ENCODE results near the gene ALG8.
"Not testable (repeated sequence)": the region's sequence is repeated elsewhere in the genome, so short reads cannot be mapped to it uniquely, and the experiment has no call there.

The ALG8 gene

DNA sequence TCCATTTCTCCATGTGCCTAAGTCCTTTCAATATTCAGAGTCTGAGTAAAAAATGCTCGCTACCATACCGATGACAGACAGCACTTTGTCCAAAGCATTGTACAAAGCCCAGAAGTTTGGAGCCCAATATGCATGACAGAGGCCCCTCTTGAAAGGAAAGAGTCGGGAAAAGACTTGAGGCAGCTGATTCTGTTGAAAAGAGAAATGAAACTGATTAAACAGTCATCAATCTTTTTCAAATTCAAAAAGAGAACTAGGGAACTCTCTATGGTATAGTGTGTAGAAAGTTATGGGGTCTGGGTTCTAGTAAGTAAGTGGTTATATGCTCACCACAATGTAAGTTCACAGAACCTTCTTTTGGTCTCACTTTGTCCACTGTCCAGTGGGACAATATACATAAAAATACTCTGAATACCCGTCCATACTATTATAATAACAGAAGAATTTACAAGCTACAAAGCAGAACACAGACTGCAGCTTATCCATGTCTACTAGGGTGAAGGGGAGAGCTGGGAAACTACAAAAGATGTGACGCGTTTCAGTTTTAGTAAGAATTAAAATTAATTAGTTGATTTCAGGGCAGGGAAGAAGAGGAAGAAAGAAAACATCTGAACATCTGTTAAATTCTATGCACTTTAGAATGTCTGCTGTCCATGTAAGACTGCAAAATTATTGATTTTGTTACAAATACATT is 26.7 kb downstream of the ALG8 start:
- Histone ChIP-seq H3K27ac (ENCODE audit: low read length) (no peak overlapping the region), H3K9ac (ENCODE audit: low read length) (no peak overlapping the region), H3K4me1 (ENCODE audit: control insufficient read depth, low read depth, low read length) (no peaks in the 10 kb centered on the region), H3K36me3 (ENCODE audit: control insufficient read depth, low read depth, low read length) (peaks cover 43% of the 10 kb centered on the region), H3K9me3 (ENCODE audit: control insufficient read depth, low read depth, low read length) (no peaks in the 10 kb centered on the region), H3K4me3 (ENCODE audit: low read length) (no peak overlapping the region), H3K27me3 (ENCODE audit: control insufficient read depth, insufficient read depth, low read length) (no peaks in the 10 kb centered on the region)

GRCh38 chr11:78111298-78111697 is 28.1 kb downstream of the ALG8 start:
- Histone ChIP-seq H3K27me3 (ENCODE audit: control insufficient read depth, insufficient read depth, low read length) (no peaks in the 10 kb centered on the region), H3K36me3 (ENCODE audit: control insufficient read depth, low read depth, low read length) (peaks cover 37% of the 10 kb centered on the region), H3K4me1 (ENCODE audit: control insufficient read depth, low read depth, low read length) (no peaks in the 10 kb centered on the region), H3K9ac (ENCODE audit: low read length) (no peak overlapping the region), H3K27ac (ENCODE audit: low read length) (no peak overlapping the region), H3K4me3 (ENCODE audit: low read length) (no peak overlapping the region), H3K9me3 (ENCODE audit: control insufficient read depth, low read depth, low read length) (no peaks in the 10 kb centered on the region)

- no peaks in the 10 kb centered on the region for H3K4me1 ChIP-seq (ENCODE audit: control insufficient read depth, low read depth, low read length)
- no peak overlapping the region for H3K27ac ChIP-seq (ENCODE audit: low read length)
- H3K9ac ChIP-seq (ENCODE audit: low read length): no peak overlapping the region
- no peak overlapping the region for H3K4me3 ChIP-seq (ENCODE audit: low read length)
- no peaks in the 10 kb centered on the region for H3K9me3 ChIP-seq (ENCODE audit: control insufficient read depth, low read depth, low read length)
- H3K27me3 ChIP-seq (ENCODE audit: control insufficient read depth, insufficient read depth, low read length): no peaks in the 10 kb centered on the region
- H3K36me3 ChIP-seq (ENCODE audit: control insufficient read depth, low read depth, low read length): peaks cover 37% of the 10 kb centered on the region
These were observed 28.6 kb downstream of the ALG8 start for GRCh38 chr11:78110830-78111229.

DNA sequence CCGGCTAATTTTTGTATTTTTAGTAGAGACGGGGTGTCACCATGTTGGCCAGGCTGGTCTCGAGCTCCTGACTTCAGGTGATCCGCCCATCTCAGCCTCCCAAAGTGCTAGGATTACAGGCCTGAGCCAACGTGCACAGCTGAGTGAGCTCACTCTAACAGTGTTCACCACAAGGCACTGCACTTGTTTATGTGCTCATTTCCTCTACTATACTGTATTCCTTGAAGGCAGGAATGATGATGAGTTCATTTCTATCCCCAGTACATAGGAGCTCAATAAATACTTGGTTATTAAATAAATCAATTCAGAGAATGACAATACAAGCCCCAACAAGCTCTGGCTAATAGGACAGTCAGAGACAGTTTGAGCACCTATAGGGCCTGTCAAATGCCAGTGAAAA is 29.1 kb downstream of the ALG8 start:
- Histone ChIP-seq H3K4me1 (ENCODE audit: control insufficient read depth, low read depth, low read length) (no peaks in the 10 kb centered on the region), H3K27ac (ENCODE audit: low read length) (no peak overlapping the region), H3K27me3 (ENCODE audit: control insufficient read depth, insufficient read depth, low read length) (no peaks in the 10 kb centered on the region), H3K4me3 (ENCODE audit: low read length) (no peak overlapping the region), H3K36me3 (ENCODE audit: control insufficient read depth, low read depth, low read length) (peaks cover 37% of the 10 kb centered on the region), H3K9me3 (ENCODE audit: control insufficient read depth, low read depth, low read length) (no peaks in the 10 kb centered on the region), H3K9ac (ENCODE audit: low read length) (no peak overlapping the region)

DNA sequence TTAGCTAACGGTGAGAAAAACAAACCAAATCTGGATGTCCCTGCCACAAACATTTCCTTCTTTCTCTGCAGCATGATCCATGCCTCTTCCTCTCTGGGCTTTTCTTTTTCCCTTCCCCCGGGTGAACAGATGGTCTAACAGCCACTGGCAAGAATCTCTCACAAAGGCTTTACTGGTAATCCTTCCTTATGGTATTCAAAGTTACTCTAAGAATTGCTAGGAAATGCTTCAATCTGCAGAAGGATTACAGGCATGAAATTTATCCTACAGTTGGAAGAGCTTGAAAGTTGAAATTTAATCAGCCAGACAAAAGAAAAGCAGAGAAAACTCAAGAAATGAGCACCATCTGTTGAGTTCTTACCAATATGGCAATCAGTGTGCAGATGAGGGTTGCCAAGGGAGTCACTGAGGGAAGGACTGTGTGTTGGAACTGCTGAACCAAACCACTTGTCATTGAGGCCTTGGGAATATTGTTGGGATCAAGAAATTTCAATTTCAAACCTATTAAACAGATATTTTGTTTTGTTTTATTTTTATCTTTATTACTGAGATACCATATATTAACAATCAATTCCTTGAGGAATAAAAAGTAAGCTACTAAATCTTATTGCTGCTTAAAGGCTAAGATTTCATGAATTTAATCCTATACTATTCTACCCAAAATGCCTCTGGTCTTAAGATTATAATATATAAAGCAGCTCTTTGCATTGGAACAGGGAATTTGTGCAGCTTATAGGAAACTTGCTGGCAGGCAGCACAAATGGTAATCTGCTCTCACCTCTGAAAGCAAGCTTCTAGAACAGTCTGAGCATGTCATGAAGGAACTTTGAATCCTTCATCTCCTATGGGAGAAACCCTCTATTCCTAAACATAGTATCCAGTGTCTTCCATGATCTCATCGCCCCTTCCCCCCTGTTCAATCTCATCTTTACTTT is 30.1 kb downstream of the ALG8 start:
- Histone ChIP-seq H3K9me3 (ENCODE audit: control insufficient read depth, low read depth, low read length) (no peaks in the 10 kb centered on the region), H3K4me1 (ENCODE audit: control insufficient read depth, low read depth, low read length) (no peaks in the 10 kb centered on the region), H3K36me3 (ENCODE audit: control insufficient read depth, low read depth, low read length) (peaks cover 41% of the 10 kb centered on the region), H3K27ac (ENCODE audit: low read length) (no peak overlapping the region), H3K4me3 (ENCODE audit: low read length) (no peak overlapping the region), H3K27me3 (ENCODE audit: control insufficient read depth, insufficient read depth, low read length) (no peaks in the 10 kb centered on the region), H3K9ac (ENCODE audit: low read length) (no peak overlapping the region)

GRCh38 chr11:78100676-78101472 is 38.6 kb downstream of the ALG8 start:
- Histone ChIP-seq H3K4me1 (ENCODE audit: control insufficient read depth, low read depth, low read length) (no peaks in the 10 kb centered on the region), H3K9me3 (ENCODE audit: control insufficient read depth, low read depth, low read length) (no peaks in the 10 kb centered on the region), H3K27ac (ENCODE audit: low read length) (no peak overlapping the region), H3K4me3 (ENCODE audit: low read length) (no peak overlapping the region), H3K36me3 (ENCODE audit: control insufficient read depth, low read depth, low read length) (peaks cover 46% of the 10 kb centered on the region), H3K27me3 (ENCODE audit: control insufficient read depth, insufficient read depth, low read length) (no peaks in the 10 kb centered on the region), H3K9ac (ENCODE audit: low read length) (no peak overlapping the region)

GRCh38 chr11:78100261-78100660 is 39.2 kb downstream of the ALG8 start:
- no peak overlapping the region for H3K27ac ChIP-seq (ENCODE audit: low read length)
- no peak overlapping the region for H3K4me3 ChIP-seq (ENCODE audit: low read length)
- H3K27me3 ChIP-seq (ENCODE audit: control insufficient read depth, insufficient read depth, low read length): no peaks in the 10 kb centered on the region
- H3K9me3 ChIP-seq (ENCODE audit: control insufficient read depth, low read depth, low read length): no peaks in the 10 kb centered on the region
- H3K4me1 ChIP-seq (ENCODE audit: control insufficient read depth, low read depth, low read length): no peaks in the 10 kb centered on the region
- H3K9ac ChIP-seq (ENCODE audit: low read length): no peak overlapping the region
- H3K36me3 ChIP-seq (ENCODE audit: control insufficient read depth, low read depth, low read length): peaks cover 46% of the 10 kb centered on the region

- no peak overlapping the region for H3K27ac ChIP-seq (ENCODE audit: low read length)
- H3K4me1 ChIP-seq (ENCODE audit: control insufficient read depth, low read depth, low read length): no peaks in the 10 kb centered on the region
- H3K9me3 ChIP-seq (ENCODE audit: control insufficient read depth, low read depth, low read length): no peaks in the 10 kb centered on the region
- H3K9ac ChIP-seq (ENCODE audit: low read length): no peak overlapping the region
- no peaks in the 10 kb centered on the region for H3K27me3 ChIP-seq (ENCODE audit: control insufficient read depth, insufficient read depth, low read length)
- peaks cover 41% of the 10 kb centered on the region for H3K36me3 ChIP-seq (ENCODE audit: control insufficient read depth, low read depth, low read length)
- no peak overlapping the region for H3K4me3 ChIP-seq (ENCODE audit: low read length)
These were observed 39.8 kb downstream of the ALG8 start for GRCh38 chr11:78099666-78100065.

GRCh38 chr11:78097666-78098385 is 41.6 kb downstream of the ALG8 start:
- H3K4me3 ChIP-seq (ENCODE audit: low read length): no peak overlapping the region
- H3K9me3 ChIP-seq (ENCODE audit: control insufficient read depth, low read depth, low read length): no peaks in the 10 kb centered on the region
- H3K9ac ChIP-seq (ENCODE audit: low read length): no peak overlapping the region
- H3K4me1 ChIP-seq (ENCODE audit: control insufficient read depth, low read depth, low read length): no peaks in the 10 kb centered on the region
- no peaks in the 10 kb centered on the region for H3K27me3 ChIP-seq (ENCODE audit: control insufficient read depth, insufficient read depth, low read length)
- H3K36me3 ChIP-seq (ENCODE audit: control insufficient read depth, low read depth, low read length): peaks cover 41% of the 10 kb centered on the region
- no peak overlapping the region for H3K27ac ChIP-seq (ENCODE audit: low read length)

DNA sequence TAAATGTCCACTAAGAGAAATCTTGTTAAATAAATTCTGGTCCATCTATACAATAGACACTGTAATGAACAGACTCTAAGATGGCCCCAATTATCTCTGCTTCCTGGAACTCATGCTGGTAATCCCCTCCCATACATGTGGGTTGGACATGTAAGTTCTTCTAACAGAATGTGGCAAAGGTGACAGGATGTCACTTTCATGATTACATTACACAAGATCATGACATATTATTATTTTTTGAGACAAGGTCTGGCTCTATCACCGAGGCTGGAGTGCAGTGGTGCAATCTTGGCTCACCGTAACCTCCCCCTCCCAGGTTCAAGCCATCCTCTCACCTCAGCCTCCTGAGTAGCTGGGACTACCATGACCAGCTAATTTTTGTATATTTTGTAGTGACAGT is 45.2 kb downstream of the ALG8 start:
- Histone ChIP-seq H3K27me3 (ENCODE audit: control insufficient read depth, insufficient read depth, low read length) (no peaks in the 10 kb centered on the region), H3K4me1 (ENCODE audit: control insufficient read depth, low read depth, low read length) (no peaks in the 10 kb centered on the region), H3K36me3 (ENCODE audit: control insufficient read depth, low read depth, low read length) (peaks cover 15% of the 10 kb centered on the region), H3K9ac (ENCODE audit: low read length) (no peak overlapping the region), H3K27ac (ENCODE audit: low read length) (no peak overlapping the region), H3K4me3 (ENCODE audit: low read length) (no peak overlapping the region), H3K9me3 (ENCODE audit: control insufficient read depth, low read depth, low read length) (no peaks in the 10 kb centered on the region)

GRCh38 chr11:78086521-78087074 is 52.8 kb downstream of the ALG8 start:
- H3K27ac ChIP-seq (ENCODE audit: low read length); H3K4me3 ChIP-seq (ENCODE audit: low read length); H3K9ac ChIP-seq (ENCODE audit: low read length); H3K36me3 ChIP-seq (ENCODE audit: control insufficient read depth, low read depth, low read length); H3K4me1 ChIP-seq (ENCODE audit: control insufficient read depth, low read depth, low read length); H3K27me3 ChIP-seq (ENCODE audit: control insufficient read depth, insufficient read depth, low read length); H3K9me3 ChIP-seq (ENCODE audit: control insufficient read depth, low read depth, low read length): not testable (repeated sequence)
